ENCODE measurements around the gene IFIH1. TPM values are rescaled to one million over a fixed set of nuclear protein-coding genes. Genes with fewer than 3 reads are reported as not detected.

Gene IFIH1
- total and polyA plus RNA-seq, 2 experiments from 2014 or later: 1.2 to 2.5 TPM

DNA sequence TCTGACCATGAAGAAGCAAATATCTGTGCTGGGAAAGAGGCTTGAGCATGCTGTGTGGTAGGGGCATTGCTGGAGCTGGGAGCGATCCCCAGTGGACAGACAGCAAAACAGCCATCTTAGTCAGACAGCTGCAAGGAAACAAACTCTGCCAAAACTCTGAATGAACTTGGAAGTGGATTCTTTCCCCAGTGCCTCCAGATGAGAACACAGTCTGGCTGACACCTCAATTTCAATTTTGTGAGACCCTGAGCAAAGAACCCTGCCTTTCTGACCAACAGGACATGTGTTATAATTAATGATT, 52.1 kb downstream of the IFIH1 start (continued):
- TF ChIP-seq ZNF462 (CRISPR knock-in tag; IDR thresholded peaks at IDR 0.05): no peak

GRCh38 chr2:162265666-162266459, 52.6 kb downstream of the IFIH1 start:
- DNase-seq (ENCODE audit: low spot score) (no peak), ATAC-seq (no peak)
- Histone ChIP-seq H4K20me1 (replicated peaks; ENCODE audit: insufficient read depth) (no peaks in the 10 kb centered on the region), H3K9me2 (ENCODE audit: insufficient read depth) (no peaks in the 10 kb centered on the region), H2AFZ (no peak overlapping the region), H3F3A (replicated peaks; ENCODE audit: low read depth) (no peaks in the 10 kb centered on the region), H3K79me2 (replicated peaks; ENCODE audit: insufficient read depth) (no peaks in the 10 kb centered on the region), H3K4me1 (ENCODE audit: insufficient read depth) (peaks cover 10% of the 10 kb centered on the region; the same call in 1 of the 2 replicates), H3K27ac (ENCODE audit: low read depth) (no peak overlapping the region), H3K4me2 (no peak overlapping the region), H3K36me3 (ENCODE audit: insufficient read depth) (no peaks in the 10 kb centered on the region), H3K27me3 (ENCODE audit: insufficient read depth) (no peaks in the 10 kb centered on the region), H3K4me3 (no peak overlapping the region)
- Mint-ChIP-seq H3K9me3 (no peaks in the 10 kb centered on the region), H3K4me1 (peaks cover 9% of the 10 kb centered on the region; the same call in 2 of the 3 replicates), H3K27ac (no peak overlapping the region), H3K27me3 (ENCODE audit: insufficient read depth, low read depth, poor library complexity) (no peaks in the 10 kb centered on the region), H3K4me3 (no peak overlapping the region), H3K36me3 (ENCODE audit: low read depth) (no peaks in the 10 kb centered on the region)
- TF ChIP-seq ZNF114 (CRISPR knock-in tag; IDR thresholded peaks at IDR 0.05) (no peak), EZH2 (IDR thresholded peaks at IDR 0.05; ENCODE audit: low read depth, unreplicated experiment) (no peak), ZNF331 (CRISPR knock-in tag; IDR thresholded peaks at IDR 0.05; ENCODE audit: low read depth) (no peak), JUNB (IDR thresholded peaks at IDR 0.05; ENCODE audit: unreplicated experiment) (no peak), REST (IDR thresholded peaks at IDR 0.05; ENCODE audit: unreplicated experiment) (no peak)

Data from GM23338 (cell line).